ENCODE data around the gene MAPT. TPM values are rescaled to one million over a fixed set of nuclear protein-coding genes. Genes with fewer than 3 reads are reported as not detected.
"Not testable (repeated sequence)": the region's sequence is repeated elsewhere in the genome, so short reads cannot be mapped to it uniquely, and the experiment has no call there.

The MAPT gene
- polyA plus RNA-seq, 3 donors, result 7.1 to 8.1 (median 7.4) TPM

DNA sequence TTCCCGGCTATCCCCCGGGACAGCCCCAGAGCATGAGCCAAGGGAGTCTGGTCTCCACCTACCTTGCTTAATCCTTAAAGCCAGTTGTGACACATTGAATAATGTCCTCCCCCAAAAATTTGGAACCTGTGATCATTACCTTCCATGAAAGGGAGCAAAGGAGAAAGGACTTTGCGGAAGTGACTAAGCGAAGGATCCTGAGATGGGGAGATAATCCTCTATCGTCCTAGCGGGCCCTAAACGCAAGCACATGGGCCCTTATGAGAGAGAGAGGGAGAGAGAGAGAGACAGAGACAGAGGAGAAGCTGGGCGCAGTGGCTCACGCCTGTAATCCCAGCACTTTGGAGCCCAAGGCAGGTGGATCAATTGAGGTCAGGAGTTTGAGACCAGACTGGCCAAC lies 40.1 kb upstream of the MAPT start:
- no peak for DNase-seq (ENCODE audit: extremely low read depth in 1 of 11, low read depth in 9 of 11, low spot score in 4 of 11)

DNA sequence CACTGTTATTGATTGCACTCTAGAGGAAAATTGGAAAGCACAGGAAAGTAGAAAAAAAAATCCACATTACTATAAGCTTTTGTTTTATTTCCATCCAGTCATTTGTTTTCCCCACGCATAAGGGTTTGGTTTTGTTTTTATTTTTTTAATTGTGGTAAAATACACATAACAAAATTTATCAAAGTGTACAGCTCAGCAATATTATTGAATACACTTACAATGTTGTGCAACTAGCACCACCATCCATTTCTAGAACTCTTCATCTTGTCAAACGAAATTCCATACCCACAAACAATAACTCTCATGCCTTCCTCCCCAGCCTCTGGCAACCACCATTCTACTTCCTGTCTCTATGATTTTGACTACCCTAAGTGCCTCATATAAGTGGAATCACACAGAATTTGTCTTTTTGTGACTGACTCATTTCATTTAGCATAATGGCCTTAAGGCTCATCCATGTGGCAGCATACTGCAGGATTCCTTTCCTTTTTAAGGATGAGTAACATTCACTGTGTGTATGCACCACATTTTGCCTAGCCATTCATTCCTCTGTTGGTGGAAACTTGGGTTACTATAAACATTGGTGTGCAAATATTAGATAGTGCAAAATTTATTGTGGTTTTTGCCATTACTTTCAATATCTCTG lies 38.5 kb upstream of the MAPT start:
- no peak for DNase-seq (ENCODE audit: extremely low read depth in 1 of 11, low read depth in 9 of 11, low spot score in 4 of 11)

- DNase-seq (ENCODE audit: extremely low read depth in 1 of 11, low read depth in 9 of 11, low spot score in 4 of 11), result peak; percentile 47 to 81 (median 66)
These were observed 36.2 kb upstream of the MAPT start for GRCh38 chr17:45857977-45858708.

GRCh38 chr17:45861165-45861564 lies 33.2 kb upstream of the MAPT start:
- DNase-seq (ENCODE audit: extremely low read depth in 1 of 11, low read depth in 9 of 11, low spot score in 4 of 11), result no peak

DNA sequence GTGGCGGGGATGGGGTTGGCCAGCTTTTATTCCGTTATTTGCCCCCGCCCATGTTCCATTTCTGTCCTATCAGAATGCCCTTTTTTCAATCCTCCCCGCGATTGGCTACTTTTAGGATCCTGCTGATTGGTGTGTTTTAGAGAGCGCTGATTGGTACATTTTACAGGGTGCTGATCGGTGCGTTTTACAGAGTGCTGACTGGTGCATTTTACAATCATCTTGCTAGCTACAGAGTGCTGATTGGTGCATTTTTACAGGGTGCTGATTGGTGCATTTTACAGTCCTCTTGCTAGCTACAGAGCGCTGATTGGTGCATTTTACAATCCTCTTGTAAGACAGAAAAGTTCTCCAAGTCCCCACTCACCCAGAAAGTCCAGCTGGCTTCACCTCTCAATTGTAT lies 32.2 kb upstream of the MAPT start:
- not testable (repeated sequence) for DNase-seq (ENCODE audit: extremely low read depth in 1 of 11, low read depth in 9 of 11, low spot score in 4 of 11)

DNA sequence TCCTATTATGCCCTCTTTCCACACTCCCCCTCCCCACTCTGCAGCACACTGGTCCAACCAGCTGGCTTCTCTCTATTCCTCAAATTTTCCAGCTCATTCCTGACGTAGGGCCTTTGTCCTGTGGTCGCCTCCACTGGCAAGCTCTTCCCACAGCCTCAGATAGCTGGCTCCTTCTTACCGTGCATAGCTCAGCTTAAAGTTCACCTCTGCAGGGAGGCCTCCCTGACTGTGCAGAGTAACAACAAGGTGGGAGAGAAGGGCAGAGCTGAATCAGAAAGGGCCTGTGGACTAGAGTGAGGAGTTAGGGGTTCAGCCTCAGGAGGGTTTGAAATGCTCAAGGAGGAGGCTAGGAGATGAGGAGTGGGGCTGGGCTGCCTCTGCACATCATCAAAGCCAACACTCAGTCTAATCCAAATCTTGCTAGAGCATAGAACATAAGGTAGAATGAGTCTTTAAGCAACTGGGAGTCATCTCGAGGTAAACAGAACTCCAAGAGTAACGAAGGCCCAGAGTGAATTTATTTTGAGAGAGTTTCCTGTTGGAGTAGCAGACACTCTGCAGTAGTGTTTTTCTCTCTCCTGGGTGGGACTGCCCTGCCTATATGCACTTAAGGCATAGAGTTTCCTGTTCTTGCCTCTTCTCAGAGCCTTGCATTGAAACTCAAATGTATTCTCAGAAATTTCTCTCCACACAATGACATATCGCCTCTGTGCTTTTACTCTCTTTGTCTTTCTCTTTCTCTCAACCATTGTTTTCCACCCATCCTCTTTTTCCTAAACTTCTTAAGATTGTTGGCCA lies 30.3 kb upstream of the MAPT start:
- DNase-seq (ENCODE audit: extremely low read depth in 1 of 11, low read depth in 9 of 11, low spot score in 4 of 11), result no peak

DNA sequence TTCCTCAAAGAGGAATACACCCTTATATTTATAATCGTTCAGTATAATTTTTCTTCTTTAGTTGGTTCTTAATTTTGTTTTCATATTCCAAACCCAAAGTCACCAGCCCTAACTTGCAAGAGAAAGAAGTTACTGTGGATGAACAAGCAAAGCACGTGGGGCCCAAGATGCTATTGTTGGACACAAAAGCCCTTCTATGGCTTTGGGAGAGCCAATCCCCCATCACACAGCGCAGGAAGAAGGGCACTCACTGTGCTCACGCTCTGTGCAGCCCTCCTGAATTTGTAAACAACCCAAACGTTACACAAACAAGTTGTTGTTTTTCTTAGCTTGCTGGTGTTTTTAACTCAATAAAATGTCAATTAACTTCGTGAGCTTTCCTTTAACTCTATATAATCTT lies 27.2 kb upstream of the MAPT start:
- no peak for DNase-seq (ENCODE audit: extremely low read depth in 1 of 11, low read depth in 9 of 11, low spot score in 4 of 11)

- no peak for DNase-seq (ENCODE audit: extremely low read depth in 1 of 11, low read depth in 9 of 11, low spot score in 4 of 11)
These were observed 26.7 kb upstream of the MAPT start for GRCh38 chr17:45867702-45868101.

DNA sequence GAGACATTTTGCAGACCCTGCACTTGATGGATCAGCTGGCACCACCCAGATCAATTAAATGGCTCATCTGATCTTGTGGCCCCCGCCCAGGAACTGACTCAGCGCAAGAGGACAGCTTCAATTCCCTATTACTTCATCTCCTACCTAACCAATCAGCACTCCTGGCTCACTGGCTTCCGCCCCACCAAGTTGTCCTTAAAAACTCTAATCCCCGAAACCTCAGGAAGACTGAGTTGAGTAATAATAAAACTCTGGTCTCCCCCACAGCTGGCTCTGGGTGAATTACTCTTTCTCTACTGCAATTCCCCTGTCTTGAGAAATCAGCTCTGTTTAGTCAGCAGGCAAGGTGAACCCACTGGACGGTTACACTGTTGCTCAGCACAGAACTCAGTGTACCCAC lies 26.1 kb upstream of the MAPT start:
- no peak for DNase-seq (ENCODE audit: extremely low read depth in 1 of 11, low read depth in 9 of 11, low spot score in 4 of 11)

DNA sequence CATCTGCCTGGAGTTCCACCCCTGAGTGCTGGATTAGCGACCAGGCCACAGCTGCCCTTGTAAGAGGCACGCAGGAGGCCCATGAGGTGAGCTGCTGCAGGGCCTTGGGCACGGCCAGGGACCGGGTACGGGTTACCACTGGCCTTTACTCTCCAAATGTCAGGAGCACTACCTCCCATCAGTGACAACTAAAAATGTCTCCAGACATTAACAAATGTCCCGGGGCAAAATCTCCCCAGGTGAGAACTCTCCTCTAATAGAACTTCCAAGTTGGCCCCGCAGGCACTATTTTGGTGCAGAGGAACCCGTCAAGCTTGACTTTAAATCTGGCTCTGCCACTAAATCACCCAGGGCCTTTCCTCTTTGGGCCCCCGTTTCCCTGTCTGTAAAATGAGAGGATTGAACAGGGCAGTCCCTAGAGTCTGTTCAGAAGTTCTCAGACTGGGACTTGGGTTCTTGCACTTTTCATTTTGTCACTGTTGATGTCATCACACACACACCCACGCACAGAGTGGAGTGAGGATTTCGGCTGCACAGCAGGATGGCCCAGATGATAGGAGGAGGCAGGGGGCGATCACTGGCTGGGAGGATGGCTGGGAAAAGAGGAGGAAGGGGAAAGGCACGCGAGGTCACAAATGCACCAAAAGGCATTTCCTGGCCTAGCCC lies 24.5 kb upstream of the MAPT start:
- DNase-seq (ENCODE audit: extremely low read depth in 1 of 11, low read depth in 9 of 11, low spot score in 4 of 11), result peak in 1 of 11 donors; percentile 11

DNA sequence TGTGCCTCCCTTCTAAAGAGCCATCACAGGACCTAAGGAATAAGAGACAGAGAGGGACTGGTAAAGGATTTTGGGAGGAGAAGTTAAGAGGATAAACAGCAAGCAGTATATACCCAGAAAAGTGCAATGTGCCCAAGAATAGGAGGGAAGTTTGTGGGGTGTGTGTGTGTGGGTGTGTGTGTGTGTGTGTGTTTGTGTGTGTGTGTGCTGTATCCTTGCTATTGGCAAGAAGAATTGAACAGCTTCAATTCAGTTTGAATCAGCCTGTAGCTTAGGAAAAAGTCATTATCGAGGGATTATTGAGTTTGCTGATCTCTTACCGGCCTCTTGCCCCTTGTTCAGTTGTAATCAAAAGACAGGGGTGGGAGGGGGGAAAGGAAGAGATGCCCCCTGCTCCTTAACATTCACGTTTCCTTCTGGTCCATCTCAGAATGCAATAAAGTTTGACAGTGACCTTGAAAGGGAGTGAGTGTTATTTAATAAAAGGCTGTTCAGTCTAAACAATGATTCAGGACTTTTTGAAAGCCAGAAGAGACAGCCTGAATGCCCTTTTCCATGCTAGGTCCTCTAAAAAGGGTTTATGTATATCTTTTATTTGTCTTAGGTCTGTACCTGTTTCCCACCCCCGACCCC lies 23.9 kb upstream of the MAPT start:
- DNase-seq (ENCODE audit: extremely low read depth in 1 of 11, low read depth in 9 of 11, low spot score in 4 of 11), result no peak

GRCh38 chr17:45871718-45872117 lies 22.6 kb upstream of the MAPT start:
- no peak for DNase-seq (ENCODE audit: extremely low read depth in 1 of 11, low read depth in 9 of 11, low spot score in 4 of 11)

DNA sequence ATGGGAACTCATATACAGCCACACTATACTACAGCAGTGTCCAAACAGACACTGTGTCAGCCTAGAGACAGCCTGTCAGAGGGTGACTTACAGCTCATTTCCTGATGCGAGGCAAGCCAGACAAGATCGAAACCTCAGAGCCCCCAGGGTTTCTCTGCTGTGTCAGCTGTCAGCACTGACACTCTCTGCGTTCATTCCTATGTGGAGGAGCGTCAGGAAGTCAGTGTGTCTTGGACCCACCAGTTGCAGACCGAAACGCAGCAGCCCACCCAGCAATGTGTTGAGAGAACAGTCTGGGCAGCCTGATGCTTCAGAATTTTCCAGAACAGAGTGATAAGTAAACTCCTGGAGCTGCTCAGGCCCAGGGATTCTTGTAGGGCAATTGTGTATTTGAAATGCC lies 20.6 kb upstream of the MAPT start:
- DNase-seq (ENCODE audit: extremely low read depth in 1 of 11, low read depth in 9 of 11, low spot score in 4 of 11), result no peak

DNA sequence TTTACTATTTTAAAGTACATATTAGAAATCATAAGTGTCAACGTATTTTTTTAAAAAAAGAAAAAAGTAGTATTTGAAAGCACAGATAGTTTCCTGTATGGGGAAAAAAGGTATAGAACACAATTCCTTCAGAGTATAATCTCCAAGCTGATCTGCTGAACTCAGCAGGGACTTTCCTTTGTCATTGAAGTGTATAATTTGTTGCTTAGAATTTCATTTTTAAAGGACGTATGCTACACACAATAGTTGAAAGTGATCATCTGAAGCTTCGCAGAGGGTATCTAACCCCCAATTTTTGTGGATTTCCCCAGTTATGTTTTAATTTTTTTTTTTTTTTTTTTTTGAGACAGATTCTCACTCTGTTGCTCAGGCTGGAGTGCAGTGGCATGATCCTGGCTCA lies 20.2 kb upstream of the MAPT start:
- DNase-seq (ENCODE audit: extremely low read depth in 1 of 11, low read depth in 9 of 11, low spot score in 4 of 11), result no peak

- DNase-seq (ENCODE audit: extremely low read depth in 1 of 11, low read depth in 9 of 11, low spot score in 4 of 11), result no peak
These were observed 17.8 kb upstream of the MAPT start for GRCh38 chr17:45876539-45876938.

DNA sequence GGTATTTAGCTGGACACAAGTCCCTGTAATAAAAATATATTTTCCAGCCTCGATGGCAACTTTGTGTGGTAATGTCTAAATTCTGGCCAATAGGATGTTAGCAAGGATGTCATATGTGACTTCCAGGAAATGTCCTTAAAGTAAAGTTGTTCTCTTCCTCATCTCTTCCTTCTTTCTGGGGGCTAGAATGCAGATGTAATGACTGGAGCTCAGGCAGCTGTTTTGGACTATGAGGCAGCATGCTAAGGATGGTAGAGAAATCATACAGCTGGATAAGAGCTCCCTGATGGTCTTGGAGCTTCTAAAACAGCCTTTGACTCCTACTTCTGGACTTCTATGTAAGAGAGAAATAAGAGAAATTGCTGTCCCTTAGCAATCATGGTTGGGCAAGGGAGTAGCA lies 16.9 kb upstream of the MAPT start:
- no peak for DNase-seq (ENCODE audit: extremely low read depth in 1 of 11, low read depth in 9 of 11, low spot score in 4 of 11)

- no peak for DNase-seq (ENCODE audit: extremely low read depth in 1 of 11, low read depth in 9 of 11, low spot score in 4 of 11)
These were observed 11.3 kb upstream of the MAPT start for GRCh38 chr17:45883063-45883462.

GRCh38 chr17:45886852-45887251 lies 7.5 kb upstream of the MAPT start:
- no peak for DNase-seq (ENCODE audit: extremely low read depth in 1 of 11, low read depth in 9 of 11, low spot score in 4 of 11)

DNA sequence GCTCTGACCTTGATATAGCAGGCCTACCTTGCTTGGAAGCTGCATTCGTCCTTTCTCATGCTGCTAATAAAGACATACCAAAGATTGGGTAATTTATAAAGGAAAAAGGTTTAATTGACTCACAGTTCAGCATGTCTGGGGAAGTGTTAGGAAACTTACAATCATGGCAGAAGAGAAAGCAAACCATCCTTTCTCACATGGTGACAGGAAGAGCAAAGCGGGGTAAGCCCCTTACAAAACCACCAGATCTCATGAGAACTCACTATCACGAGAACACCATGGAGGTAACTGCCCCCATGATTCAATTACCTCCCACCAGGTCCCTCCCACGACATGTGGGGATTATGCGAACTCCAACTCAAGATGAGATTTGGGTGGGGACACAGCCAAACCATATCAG lies 6.0 kb upstream of the MAPT start:
- no peak for DNase-seq (ENCODE audit: extremely low read depth in 1 of 11, low read depth in 9 of 11, low spot score in 4 of 11)

Measured in renal cortex interstitium (tissue), 11 donors.